NB4 (cell line): Measurements from ENCODE around the gene FSTL4.

ENCODE experiments used
- DNase-seq: peaks from one replicate; pipeline ENCODE4 v3.0.0; 2010; ENCODE audit warnings: low read depth
- H3K4me3 ChIP-seq: one replicate; pipeline ENCODE4 v1.5.1; 2011; ENCODE audit warnings: mild to moderate bottlenecking, low read depth, low read length, moderate library complexity
- MYC ChIP-seq: IDR thresholded peaks from 2 replicates; pipeline ENCODE4 v1.6.1; 2011; ENCODE audit warnings: low read depth, low read length
- POLR2A ChIP-seq: IDR thresholded peaks from 2 replicates; pipeline ENCODE4 v1.6.1; 2011; ENCODE audit warnings: mild to moderate bottlenecking; ENCODE audit not compliant: insufficient read length; ENCODE audit errors: extremely low read depth
- TF ChIP-seq, protein P1 (sequence below): IDR thresholded peaks from one replicate; pipeline ENCODE4 v1.5.1; 2012; ENCODE audit warnings: low read depth, low read length
- TF ChIP-seq, protein P2 (sequence below): IDR thresholded peaks from 2 replicates; pipeline ENCODE4 v1.6.1; 2011; ENCODE audit warnings: low read depth, low read length

FSTL4 gene

DNA sequence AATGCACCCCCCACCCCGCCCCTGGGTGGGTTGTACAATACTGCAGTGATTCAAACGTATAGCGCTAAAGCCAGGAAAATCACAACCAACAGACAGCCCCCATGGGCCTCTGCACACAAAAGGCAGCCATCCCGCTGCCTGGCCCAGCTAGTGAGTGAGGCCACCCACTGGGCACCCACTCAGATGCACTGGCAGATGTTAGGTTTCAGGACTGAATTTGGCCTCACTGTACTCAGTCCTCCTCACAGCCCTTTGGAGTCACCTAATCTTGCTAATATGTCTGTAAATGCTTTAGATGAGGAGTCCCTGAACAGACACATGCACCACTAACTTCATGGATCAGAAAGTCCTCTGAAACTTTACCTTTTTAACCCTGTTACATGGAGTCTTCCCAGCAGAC is 87.7 kb downstream of the FSTL4 start:
- no peak overlapping the region for H3K4me3 ChIP-seq
- TF ChIP-seq POLR2A (no peak), MYC (no peak)
- TF ChIP-seq, protein P1, sequence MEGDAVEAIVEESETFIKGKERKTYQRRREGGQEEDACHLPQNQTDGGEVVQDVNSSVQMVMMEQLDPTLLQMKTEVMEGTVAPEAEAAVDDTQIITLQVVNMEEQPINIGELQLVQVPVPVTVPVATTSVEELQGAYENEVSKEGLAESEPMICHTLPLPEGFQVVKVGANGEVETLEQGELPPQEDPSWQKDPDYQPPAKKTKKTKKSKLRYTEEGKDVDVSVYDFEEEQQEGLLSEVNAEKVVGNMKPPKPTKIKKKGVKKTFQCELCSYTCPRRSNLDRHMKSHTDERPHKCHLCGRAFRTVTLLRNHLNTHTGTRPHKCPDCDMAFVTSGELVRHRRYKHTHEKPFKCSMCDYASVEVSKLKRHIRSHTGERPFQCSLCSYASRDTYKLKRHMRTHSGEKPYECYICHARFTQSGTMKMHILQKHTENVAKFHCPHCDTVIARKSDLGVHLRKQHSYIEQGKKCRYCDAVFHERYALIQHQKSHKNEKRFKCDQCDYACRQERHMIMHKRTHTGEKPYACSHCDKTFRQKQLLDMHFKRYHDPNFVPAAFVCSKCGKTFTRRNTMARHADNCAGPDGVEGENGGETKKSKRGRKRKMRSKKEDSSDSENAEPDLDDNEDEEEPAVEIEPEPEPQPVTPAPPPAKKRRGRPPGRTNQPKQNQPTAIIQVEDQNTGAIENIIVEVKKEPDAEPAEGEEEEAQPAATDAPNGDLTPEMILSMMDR: no peak
- TF ChIP-seq, protein P2, sequence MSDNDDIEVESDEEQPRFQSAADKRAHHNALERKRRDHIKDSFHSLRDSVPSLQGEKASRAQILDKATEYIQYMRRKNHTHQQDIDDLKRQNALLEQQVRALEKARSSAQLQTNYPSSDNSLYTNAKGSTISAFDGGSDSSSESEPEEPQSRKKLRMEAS: no peak
- no peak for DNase-seq

DNA sequence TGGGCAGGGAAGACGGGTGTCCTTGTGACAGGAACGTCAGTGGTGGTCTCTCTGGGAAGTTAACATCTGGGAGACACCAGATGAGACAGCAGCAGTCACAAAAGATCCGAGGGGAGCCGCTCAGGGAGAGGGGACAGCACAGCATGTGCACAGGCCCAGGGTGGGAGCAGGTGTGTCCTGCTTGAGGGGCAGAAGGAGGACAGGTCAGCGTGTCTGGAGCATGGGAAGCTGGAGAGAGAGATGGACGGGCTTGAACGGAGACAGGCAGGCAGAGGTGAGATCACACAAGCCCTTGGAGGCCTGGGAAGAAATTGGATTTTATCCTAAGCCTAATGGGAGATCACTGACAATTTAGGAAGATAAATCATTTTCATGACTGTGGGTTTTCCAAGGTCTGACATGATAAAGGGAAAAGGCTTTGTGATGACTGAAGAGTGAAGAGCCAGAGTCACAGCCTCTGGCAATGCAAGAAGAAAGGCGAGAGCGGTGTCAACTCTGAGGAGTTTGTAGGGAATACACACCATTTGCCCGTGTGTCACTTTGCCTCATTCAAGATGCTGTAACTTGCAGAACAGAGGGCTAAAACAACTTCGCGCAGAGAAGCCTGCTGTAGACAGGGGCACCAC is 88.3 kb downstream of the FSTL4 start:
- no peak for DNase-seq
- TF ChIP-seq, protein P1: no peak
- no peak for TF ChIP-seq POLR2A
- TF ChIP-seq, protein P2: no peak
- no peak for TF ChIP-seq MYC
- no peak overlapping the region for H3K4me3 ChIP-seq

DNA sequence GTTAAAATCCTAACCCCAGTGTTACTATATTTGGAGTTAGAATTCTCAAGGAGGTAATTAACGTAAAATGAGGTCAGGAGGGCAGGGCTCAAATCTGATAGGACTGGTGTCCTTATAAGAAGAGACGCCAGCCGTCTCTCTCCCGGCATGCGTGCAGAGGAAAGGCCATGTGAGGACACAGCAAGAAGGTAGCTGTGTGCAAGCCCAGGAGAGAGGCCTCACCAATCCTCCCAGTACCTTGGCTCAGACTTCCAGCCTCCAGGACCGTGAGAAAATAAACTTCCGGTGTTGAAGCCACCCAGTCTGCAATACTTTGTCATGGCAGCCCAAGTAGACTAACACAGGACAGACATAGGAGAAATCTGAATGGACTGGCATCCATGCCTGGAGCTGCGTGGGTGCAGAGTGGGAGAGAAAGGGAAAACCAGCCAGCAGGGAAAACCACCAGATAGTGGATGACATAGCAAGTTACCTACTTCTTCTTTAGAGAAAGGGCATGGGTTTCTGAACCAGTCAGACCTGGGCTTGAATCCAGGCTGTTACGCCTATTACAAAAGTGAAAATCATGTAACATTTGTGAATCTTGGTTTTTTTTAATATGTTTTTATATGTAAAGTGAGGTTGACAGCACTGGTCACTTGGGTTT is 89.2 kb downstream of the FSTL4 start:
- no peak for DNase-seq
- no peak for TF ChIP-seq MYC
- TF ChIP-seq, protein P1: no peak
- TF ChIP-seq, protein P2: no peak
- TF ChIP-seq POLR2A: no peak
- H3K4me3 ChIP-seq: no peak overlapping the region

DNA sequence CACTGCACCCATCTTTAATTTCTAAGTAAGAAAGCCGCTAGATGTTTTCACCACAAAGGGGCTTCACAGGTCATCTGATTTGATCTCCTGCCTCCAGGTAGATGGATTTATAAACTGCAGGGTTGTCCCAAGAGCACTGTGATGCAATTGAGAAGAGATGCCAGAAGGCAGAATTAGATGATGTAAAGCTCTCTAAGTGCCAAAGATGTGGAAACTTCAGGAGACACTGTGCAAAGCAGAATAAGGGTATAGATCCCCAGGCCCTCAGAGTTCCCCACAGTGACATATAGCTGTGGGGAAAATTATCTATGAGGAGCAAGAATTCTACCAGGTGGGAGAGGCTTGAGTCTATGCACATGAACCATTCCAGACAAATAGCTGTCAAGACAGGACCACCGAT is 90.5 kb downstream of the FSTL4 start:
- no peak overlapping the region for H3K4me3 ChIP-seq
- no peak for DNase-seq
- TF ChIP-seq, protein P1: no peak
- TF ChIP-seq MYC (no peak), POLR2A (no peak)

DNA sequence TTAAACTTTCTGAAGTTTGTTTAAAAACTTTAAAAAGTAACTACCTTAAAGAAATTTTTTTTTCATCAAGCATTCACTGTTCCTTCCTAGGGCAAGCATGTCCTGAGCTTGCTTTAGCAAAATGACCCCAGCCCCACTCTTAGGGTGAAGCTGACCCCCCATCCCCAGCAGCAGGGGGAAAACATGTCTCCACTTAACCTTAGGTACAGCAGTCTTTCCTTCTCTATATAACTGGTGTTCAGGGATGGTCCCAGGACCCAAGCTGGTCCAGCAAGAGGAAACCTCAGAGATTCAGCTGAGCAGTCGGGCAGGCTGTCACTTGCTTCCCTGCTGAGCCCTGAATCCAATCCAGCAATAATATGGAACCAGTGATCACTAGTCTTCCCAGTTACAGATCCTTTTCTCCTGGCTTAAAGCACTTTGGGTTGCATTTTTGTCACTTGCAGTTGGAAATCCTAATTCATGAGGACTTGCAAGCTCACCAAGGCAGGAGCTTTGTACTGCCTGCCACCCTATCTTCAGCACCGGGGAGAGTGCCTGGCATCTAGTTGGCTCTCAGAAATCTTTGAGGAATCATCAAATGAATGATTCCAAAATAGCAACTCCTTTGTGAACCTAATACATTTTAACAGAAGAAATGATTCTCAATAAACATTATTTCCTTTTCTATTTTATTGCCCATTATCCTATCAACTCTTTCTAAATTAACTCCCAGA is 91.2 kb downstream of the FSTL4 start:
- DNase-seq: no peak
- TF ChIP-seq POLR2A (no peak), MYC (no peak)
- TF ChIP-seq, protein P1: no peak
- TF ChIP-seq, protein P2: no peak
- no peak overlapping the region for H3K4me3 ChIP-seq
